Measurements from ENCODE around the gene IGFL2. TPM values are rescaled to one million over a fixed set of nuclear protein-coding genes. Genes with fewer than 3 reads are reported as not detected.

The IGFL2 gene
- total and polyA plus RNA-seq, 2 of the 4 experiments (the other 2 are of a cell fraction), result not detected

DNA sequence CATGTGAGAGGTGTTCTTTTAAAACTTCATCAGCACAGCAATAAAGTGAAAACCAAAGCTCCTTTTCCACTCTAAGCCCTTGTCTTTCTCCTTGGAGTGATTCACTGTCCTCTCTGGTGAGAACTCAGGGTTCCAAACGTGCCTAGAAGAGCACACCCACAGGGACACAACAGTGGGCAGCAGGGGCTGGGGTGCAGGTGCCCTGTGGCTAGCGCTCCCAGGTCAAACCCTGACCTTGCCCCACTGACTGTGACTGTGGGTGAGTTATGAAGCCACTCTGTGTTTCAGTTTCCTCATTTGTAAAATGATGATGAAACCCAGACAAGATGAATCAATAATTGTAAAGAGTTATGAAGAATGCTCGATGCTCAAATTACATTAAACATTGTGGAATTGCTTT lies 43.9 kb downstream of the IGFL2 start:
- H3K27me3 ChIP-seq (ENCODE audit: control insufficient read depth, insufficient read depth, low read length), result peaks cover 64% of the 10 kb centered on the region
- CTCF ChIA-PET, result interaction anchor here (1.0 to 1.3 kb wide), 2 partner anchors 109 to 163 kb away, joined by 3 to 7 read pairs; no protein-coding TSS in a partner anchor
- dilution Hi-C loops (cut with HindIII; ENCODE audit: low sequenced_read_pairs, unreplicated experiment) (no loop called here), intact Hi-C loops (cut with micrococcal nuclease) (no loop called here), in situ Hi-C loops (cut with MboI; ENCODE audit: low sequenced_read_pairs) (no loop called here)
- H3K4me3 ChIP-seq (ENCODE audit: insufficient read depth, low read depth, low read length), result no peak overlapping the region
- no TSS peak for BruUV-seq (replicated peaks)
- H2BK5ac ChIP-seq (ENCODE audit: low read depth, low read length, poor library complexity, severe bottlenecking), result no peak overlapping the region
- DNase-seq (no peak), ATAC-seq (ENCODE audit: low read depth) (no peak)
- H4K20me1 ChIP-seq (ENCODE audit: insufficient read depth, low read length), result no peaks in the 10 kb centered on the region
- no peak overlapping the region for H3K4ac ChIP-seq (ENCODE audit: low read depth, low read length)
- no peaks in the 10 kb centered on the region for H3K9me1 ChIP-seq (ENCODE audit: insufficient read depth, low read length)
- no peak overlapping the region for H2AFZ ChIP-seq (replicated peaks; ENCODE audit: low read length, poor library complexity)
- POLR2A ChIA-PET (ENCODE audit: unreplicated experiment), result no interaction called here
- H3K56ac ChIP-seq (ENCODE audit: extremely low read depth, insufficient read depth, low read length), result no peak overlapping the region
- H3K9me3 ChIP-seq (ENCODE audit: control insufficient read depth, insufficient read depth, low read length), result no peaks in the 10 kb centered on the region
- no peak overlapping the region for H3K4me2 ChIP-seq (ENCODE audit: low read depth, low read length)
- no CpG with 5 or more reads among the region's 3 CpGs for WGBS, 2 experiments (ENCODE audit: extremely low coverage in 2 of 2, insufficient read length in 1 of 2)
- H3K23ac ChIP-seq (ENCODE audit: low read depth, low read length), result no peak overlapping the region
- H3K14ac ChIP-seq (replicated peaks; ENCODE audit: low read depth, low read length), result no peak overlapping the region
- no peaks in the 10 kb centered on the region for H3K36me3 ChIP-seq (ENCODE audit: control insufficient read depth, insufficient read depth, low read length)
- H3K9ac ChIP-seq (ENCODE audit: low read depth, low read length), result no peak overlapping the region
- no peak overlapping the region for H2BK20ac ChIP-seq (ENCODE audit: low read depth, low read length)
- no peaks in the 10 kb centered on the region; the same call in 1 of the 2 replicates for H3K4me1 ChIP-seq (ENCODE audit: control insufficient read depth, insufficient read depth, low read length)
- no peak overlapping the region for H2BK120ac ChIP-seq (ENCODE audit: low read depth, low read length)
- no peak overlapping the region for H4K91ac ChIP-seq (ENCODE audit: insufficient read depth, low read depth, low read length)
- H2AK5ac ChIP-seq (ENCODE audit: low read depth, low read length), result no peak overlapping the region
- H4K5ac ChIP-seq (ENCODE audit: low read depth, low read length), result no peak overlapping the region
- H2AK9ac ChIP-seq (replicated peaks; ENCODE audit: low read depth, low read length, poor library complexity), result no peak overlapping the region
- no peak overlapping the region for H2BK15ac ChIP-seq (ENCODE audit: low read depth, low read length)
- no peak overlapping the region for H3K27ac ChIP-seq (ENCODE audit: insufficient read depth, low read length)
- TF ChIP-seq, protein P1, sequence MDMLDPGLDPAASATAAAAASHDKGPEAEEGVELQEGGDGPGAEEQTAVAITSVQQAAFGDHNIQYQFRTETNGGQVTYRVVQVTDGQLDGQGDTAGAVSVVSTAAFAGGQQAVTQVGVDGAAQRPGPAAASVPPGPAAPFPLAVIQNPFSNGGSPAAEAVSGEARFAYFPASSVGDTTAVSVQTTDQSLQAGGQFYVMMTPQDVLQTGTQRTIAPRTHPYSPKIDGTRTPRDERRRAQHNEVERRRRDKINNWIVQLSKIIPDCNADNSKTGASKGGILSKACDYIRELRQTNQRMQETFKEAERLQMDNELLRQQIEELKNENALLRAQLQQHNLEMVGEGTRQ (IDR thresholded peaks at IDR 0.05; ENCODE audit: low read depth, low read length), result no peak
- TF ChIP-seq MXI1 (IDR thresholded peaks at IDR 0.05; ENCODE audit: borderline replicate concordance, low read depth, low read length), result no peak
- no peak for TF ChIP-seq RFX5 (IDR thresholded peaks at IDR 0.05; ENCODE audit: low read depth, low read length)
- TF ChIP-seq, protein P2, sequence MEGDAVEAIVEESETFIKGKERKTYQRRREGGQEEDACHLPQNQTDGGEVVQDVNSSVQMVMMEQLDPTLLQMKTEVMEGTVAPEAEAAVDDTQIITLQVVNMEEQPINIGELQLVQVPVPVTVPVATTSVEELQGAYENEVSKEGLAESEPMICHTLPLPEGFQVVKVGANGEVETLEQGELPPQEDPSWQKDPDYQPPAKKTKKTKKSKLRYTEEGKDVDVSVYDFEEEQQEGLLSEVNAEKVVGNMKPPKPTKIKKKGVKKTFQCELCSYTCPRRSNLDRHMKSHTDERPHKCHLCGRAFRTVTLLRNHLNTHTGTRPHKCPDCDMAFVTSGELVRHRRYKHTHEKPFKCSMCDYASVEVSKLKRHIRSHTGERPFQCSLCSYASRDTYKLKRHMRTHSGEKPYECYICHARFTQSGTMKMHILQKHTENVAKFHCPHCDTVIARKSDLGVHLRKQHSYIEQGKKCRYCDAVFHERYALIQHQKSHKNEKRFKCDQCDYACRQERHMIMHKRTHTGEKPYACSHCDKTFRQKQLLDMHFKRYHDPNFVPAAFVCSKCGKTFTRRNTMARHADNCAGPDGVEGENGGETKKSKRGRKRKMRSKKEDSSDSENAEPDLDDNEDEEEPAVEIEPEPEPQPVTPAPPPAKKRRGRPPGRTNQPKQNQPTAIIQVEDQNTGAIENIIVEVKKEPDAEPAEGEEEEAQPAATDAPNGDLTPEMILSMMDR (conservative IDR thresholded peaks at IDR 0.05; ENCODE audit: low read depth, low read length), result no peak
- TF ChIP-seq POLR2A (IDR thresholded peaks at IDR 0.05; ENCODE audit: low read depth, low read length), result no peak
- TF ChIP-seq, protein P3, sequence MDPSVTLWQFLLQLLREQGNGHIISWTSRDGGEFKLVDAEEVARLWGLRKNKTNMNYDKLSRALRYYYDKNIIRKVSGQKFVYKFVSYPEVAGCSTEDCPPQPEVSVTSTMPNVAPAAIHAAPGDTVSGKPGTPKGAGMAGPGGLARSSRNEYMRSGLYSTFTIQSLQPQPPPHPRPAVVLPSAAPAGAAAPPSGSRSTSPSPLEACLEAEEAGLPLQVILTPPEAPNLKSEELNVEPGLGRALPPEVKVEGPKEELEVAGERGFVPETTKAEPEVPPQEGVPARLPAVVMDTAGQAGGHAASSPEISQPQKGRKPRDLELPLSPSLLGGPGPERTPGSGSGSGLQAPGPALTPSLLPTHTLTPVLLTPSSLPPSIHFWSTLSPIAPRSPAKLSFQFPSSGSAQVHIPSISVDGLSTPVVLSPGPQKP (IDR thresholded peaks at IDR 0.05; ENCODE audit: borderline replicate concordance, low read depth, low read length), result no peak
- no peak for TF ChIP-seq CEBPB (IDR thresholded peaks at IDR 0.05; ENCODE audit: low read depth, low read length)
- no peak for TF ChIP-seq FOS (IDR thresholded peaks at IDR 0.05; ENCODE audit: low read depth, low read length)
- no peak for TF ChIP-seq RCOR1 (IDR thresholded peaks at IDR 0.05; ENCODE audit: insufficient replicate concordance, low read length)
- no peak for TF ChIP-seq SMC3 (IDR thresholded peaks at IDR 0.05; ENCODE audit: low read depth, low read length)
- no peak for TF ChIP-seq CHD1 (IDR thresholded peaks at IDR 0.05; ENCODE audit: low read depth, low read length)
- H3K79me1 ChIP-seq (ENCODE audit: low read depth in 1 of 2, low read length in 2 of 2), result no peaks in the 10 kb centered on the region
- no peak overlapping the region for H4K8ac ChIP-seq (ENCODE audit: low read depth in 2 of 2, low read length in 2 of 2)
- H3K18ac ChIP-seq (ENCODE audit: low read depth, low read length), result no peak overlapping the region

Data from IMR-90 (cell line).